GM12878 (cell line): ENCODE measurements around the gene SPINK4.

Experiments used
- RFX5 ChIP-seq: IDR thresholded peaks from 2 replicates; pipeline ENCODE4 v1.6.1; 2011; ENCODE audit warnings: low read depth, low read length, improper control_type of control experiment
- USF2 ChIP-seq: IDR thresholded peaks from 2 replicates; pipeline ENCODE4 v1.6.1; 2011; ENCODE audit warnings: low read depth, low read length, improper control_type of control experiment, borderline replicate concordance

- TF ChIP-seq RFX5, result no peak
- TF ChIP-seq USF2, result no peak
Observed at GRCh38 chr9:33197279-33198152, 42.5 kb upstream of the SPINK4 start.
